ENCODE data around the gene MBD3L4.
"Not testable (repeated sequence)": the region's sequence is repeated elsewhere in the genome, so short reads cannot be mapped to it uniquely, and the experiment has no call there.

Gene MBD3L4

GRCh38 chr19:7040079-7040478, at the start of gene MBD3L4:
TSS of gene MBD3L4 (minus strand) at chr19:7040179. CDS start at chr19:7040144, 35 bp downstream.
- DNase-seq: not testable (repeated sequence)

GRCh38 chr19:7088999-7089398, 49.0 kb upstream of the MBD3L4 start:
- no peak for DNase-seq

- DNase-seq: no peak
Observed at GRCh38 chr19:7083076-7083956, 43.3 kb upstream of the MBD3L4 start.

- DNase-seq: no peak
Observed at GRCh38 chr19:7078008-7078407, 38.0 kb upstream of the MBD3L4 start.

- DNase-seq: no peak
Observed at GRCh38 chr19:7076151-7076550, 36.2 kb upstream of the MBD3L4 start.

- DNase-seq: no peak
Observed at GRCh38 chr19:7074705-7075282, 34.8 kb upstream of the MBD3L4 start.

GRCh38 chr19:7072541-7072940, 32.6 kb upstream of the MBD3L4 start:
- DNase-seq: no peak

GRCh38 chr19:7069904-7070226, 29.9 kb upstream of the MBD3L4 start:
- no peak for DNase-seq

GRCh38 chr19:7069042-7069903, 29.3 kb upstream of the MBD3L4 start, which contains the start of gene ZNF557:
TSS of gene ZNF557 (plus strand) at chr19:7069703. CDS start at chr19:7075075, 5,372 bp downstream.
- DNase-seq: peak; percentile 58

- no peak for DNase-seq
Observed at GRCh38 chr19:7068599-7068998, 28.6 kb upstream of the MBD3L4 start.

GRCh38 chr19:7067716-7068115, 27.7 kb upstream of the MBD3L4 start:
- DNase-seq: no peak

- not testable (repeated sequence) for DNase-seq
Observed at GRCh38 chr19:7067122-7067521, 27.1 kb upstream of the MBD3L4 start.

GRCh38 chr19:7063764-7064418, 23.9 kb upstream of the MBD3L4 start:
- DNase-seq: no peak

GRCh38 chr19:7063339-7063738, 23.4 kb upstream of the MBD3L4 start:
- no peak for DNase-seq

- DNase-seq: not testable (repeated sequence)
Observed at GRCh38 chr19:7059977-7060376, 20.0 kb upstream of the MBD3L4 start.

GRCh38 chr19:7058576-7058975, 18.6 kb upstream of the MBD3L4 start, which contains the start of gene MBD3L3:
TSS of gene MBD3L3 (minus strand) at chr19:7058676. CDS start at chr19:7058605, 71 bp downstream.
- DNase-seq: not testable (repeated sequence)

GRCh38 chr19:7056371-7056770, 16.4 kb upstream of the MBD3L4 start:
- not testable (repeated sequence) for DNase-seq

- not testable (repeated sequence) for DNase-seq
Observed at GRCh38 chr19:7055679-7056078, 15.7 kb upstream of the MBD3L4 start.

- DNase-seq: not testable (repeated sequence)
Observed at GRCh38 chr19:7054635-7055368, 14.8 kb upstream of the MBD3L4 start.

GRCh38 chr19:7052896-7053295, 12.9 kb upstream of the MBD3L4 start:
- not testable (repeated sequence) for DNase-seq

- DNase-seq: not testable (repeated sequence)
Observed at GRCh38 chr19:7051421-7051820, 11.4 kb upstream of the MBD3L4 start.

GRCh38 chr19:7049021-7049420, 9.0 kb upstream of the MBD3L4 start, which contains the start of gene MBD3L2:
TSS of gene MBD3L2 (plus strand) at chr19:7049321. CDS start at chr19:7049374, 53 bp downstream.
- DNase-seq: not testable (repeated sequence)

All from NCI-H510A treated with DMSO at 0.1 percent for 48 hours (cell line).